ENCODE results near the gene ANKRD35.

Gene ANKRD35

GRCh38 chr1:145892486-145893087 lies 6.9 kb upstream of the ANKRD35 start:
- peak overlapping the region; percentile 2 for H3K4me3 ChIP-seq (replicated peaks; ENCODE audit: low read depth, low read length)
- TF ChIP-seq CTCF (IDR thresholded peaks at IDR 0.05; ENCODE audit: low read length, missing control alignments), result no peak
- DNase-seq (ENCODE audit: low read depth), result peak; percentile 80

- H3K4me3 ChIP-seq (replicated peaks; ENCODE audit: low read depth, low read length), result no peak overlapping the region
- peak; percentile 100 for DNase-seq (ENCODE audit: low read depth)
- peak; percentile 91 for TF ChIP-seq CTCF (IDR thresholded peaks at IDR 0.05; ENCODE audit: low read length, missing control alignments)
Measured at GRCh38 chr1:145891587-145892485, 6.2 kb upstream of the ANKRD35 start.

- no peak for TF ChIP-seq CTCF (IDR thresholded peaks at IDR 0.05; ENCODE audit: low read length, missing control alignments)
- H3K4me3 ChIP-seq (replicated peaks; ENCODE audit: low read depth, low read length), result no peak overlapping the region
- DNase-seq (ENCODE audit: low read depth), result peak; percentile 78
Measured at GRCh38 chr1:145891143-145891542, 5.5 kb upstream of the ANKRD35 start.

- TF ChIP-seq CTCF (IDR thresholded peaks at IDR 0.05; ENCODE audit: low read length, missing control alignments), result no peak
- no peak overlapping the region for H3K4me3 ChIP-seq (replicated peaks; ENCODE audit: low read depth, low read length)
- no peak for DNase-seq (ENCODE audit: low read depth)
Measured at GRCh38 chr1:145889722-145890121, 4.1 kb upstream of the ANKRD35 start.

GRCh38 chr1:145887631-145888030 lies 2.0 kb upstream of the ANKRD35 start:
- TF ChIP-seq CTCF (IDR thresholded peaks at IDR 0.05; ENCODE audit: low read length, missing control alignments), result no peak
- no peak for DNase-seq (ENCODE audit: low read depth)
- no peak overlapping the region for H3K4me3 ChIP-seq (replicated peaks; ENCODE audit: low read depth, low read length)

- DNase-seq (ENCODE audit: low read depth), result no peak
- H3K4me3 ChIP-seq (replicated peaks; ENCODE audit: low read depth, low read length), result no peak overlapping the region
- TF ChIP-seq CTCF (IDR thresholded peaks at IDR 0.05; ENCODE audit: low read length, missing control alignments), result no peak
Measured at GRCh38 chr1:145886816-145887215, 1.1 kb upstream of the ANKRD35 start.
